Left ventricle myocardium superior (tissue), 1 donor: Measurements from ENCODE around the gene PLCB4. TPM values are rescaled to one million over a fixed set of nuclear protein-coding genes. Genes with fewer than 3 reads are reported as not detected.
"Not testable (repeated sequence)": the region's sequence is repeated elsewhere in the genome, so short reads cannot be mapped to it uniquely, and the experiment has no call there.

Experiments used
- ATAC-seq: fragments of 200-7000 bp; cut with Tn5 transposase; one replicate; pipeline ENCODE4 v1.9.1; 2020; ENCODE audit warnings: mild to moderate bottlenecking, moderate library complexity
- DNase-seq: peaks from one replicate; pipeline ENCODE4 v3.0.0-alpha.2; 2020
- intact Hi-C: fragments of 100-400 bp; cut with micrococcal nuclease; formaldehyde crosslinking; loops from one replicate; pipeline ENCODE4 v1.11.0; 2022
- total RNA-seq: library from RNA; stranded (reverse); fragmentation: NEBNext Ultra II Directional; extraction: Animal tissue kit (Norgen Biotek cat#: 25700); gene quantifications from one replicate; pipeline ENCODE4 v1.2.1, GENCODE V29; 2021
- donor health status: DM: no; HTN: yes; CAD: no; lungs with severe emphysema.

PLCB4 gene
- total RNA-seq, 1 donor from 2014 or later, result 29.1 TPM

GRCh38 chr20:9130521-9130920 is 61.6 kb downstream of the PLCB4 start:
- no peak for DNase-seq
- peak; percentile 62 for ATAC-seq
- intact Hi-C loops, result no loop called here

DNA sequence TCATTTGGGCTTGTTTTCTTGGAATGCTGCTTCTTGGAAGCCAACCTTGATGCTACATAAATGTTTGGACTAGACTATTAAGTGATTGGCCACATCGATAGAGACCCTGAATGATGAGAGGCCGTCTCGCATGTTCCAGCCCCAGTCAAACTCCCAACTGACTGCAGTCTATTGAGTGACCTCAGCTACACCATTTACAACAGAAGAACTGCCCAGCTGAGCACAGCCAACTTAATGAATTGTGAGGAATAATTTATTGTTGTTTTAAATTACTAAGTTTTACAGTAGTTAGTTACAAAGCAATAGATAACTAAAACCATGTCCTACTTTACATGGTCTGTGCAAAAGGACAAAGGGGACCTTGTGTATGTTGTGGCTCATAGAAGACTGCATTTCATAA is 63.0 kb downstream of the PLCB4 start:
- no peak for DNase-seq
- intact Hi-C loops, result no loop called here
- ATAC-seq, result no peak

- ATAC-seq, result no peak
- no peak for DNase-seq
- intact Hi-C loops, result no loop called here
Observed at GRCh38 chr20:9134346-9134745, 65.5 kb downstream of the PLCB4 start.

DNA sequence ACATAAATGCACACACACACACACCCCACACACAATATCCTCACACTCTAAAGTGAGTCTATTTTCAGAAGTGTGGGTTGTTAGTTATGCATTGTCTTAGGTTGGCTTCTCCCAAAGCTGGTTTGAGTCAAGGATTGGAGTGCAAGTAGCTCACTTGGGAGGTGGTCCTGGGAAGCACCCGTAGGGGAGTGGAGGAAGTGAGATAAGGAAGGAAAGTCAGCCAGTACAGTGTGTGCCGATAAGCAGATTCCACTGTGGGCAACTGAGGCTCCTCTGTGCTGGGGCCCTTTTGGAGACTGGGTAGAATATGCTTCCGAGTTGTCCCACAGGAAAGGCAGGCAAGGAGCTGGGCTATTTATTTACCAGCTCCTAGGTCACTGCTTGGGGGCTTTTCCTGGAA is 67.2 kb downstream of the PLCB4 start:
- DNase-seq (no peak), ATAC-seq (peak; percentile 53)
- intact Hi-C loops, result no loop called here

- intact Hi-C loops, result no loop called here
- DNase-seq (no peak), ATAC-seq (no peak)
Observed at GRCh38 chr20:9137001-9137400, 68.1 kb downstream of the PLCB4 start.

DNA sequence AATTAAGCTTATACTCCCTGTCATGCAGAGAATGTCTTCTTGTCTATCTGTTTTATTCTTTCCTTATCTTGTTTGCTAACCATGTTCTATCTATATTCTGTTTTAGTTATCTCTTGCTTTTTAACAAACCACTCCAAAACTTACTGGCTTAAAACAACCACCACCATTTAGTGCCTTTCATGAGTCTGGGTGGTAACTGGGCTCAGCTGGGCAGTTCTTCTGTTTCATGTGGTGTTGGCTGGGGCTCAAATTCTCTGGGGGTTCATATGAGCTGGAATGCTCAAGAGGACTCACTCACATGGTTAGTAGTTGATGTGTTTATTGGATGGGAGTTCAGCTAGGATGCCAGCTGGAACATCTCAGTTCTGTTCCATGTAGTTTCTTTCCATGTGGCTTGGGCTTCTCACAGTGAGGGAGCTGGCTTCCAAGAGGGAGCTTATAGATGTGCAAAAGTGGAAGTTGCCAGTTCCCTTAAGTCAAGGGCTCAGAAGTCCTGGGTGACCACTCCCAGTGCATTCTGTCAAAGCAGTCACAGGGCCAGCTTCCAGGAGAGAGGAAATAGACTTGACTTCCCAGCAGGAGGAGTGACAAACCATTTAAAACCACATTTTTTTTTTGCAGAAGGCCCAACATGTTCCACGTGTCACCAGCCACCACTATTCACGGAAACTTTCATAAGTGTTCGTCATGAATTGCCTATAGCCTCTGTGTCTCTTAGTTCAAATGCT is 70.4 kb downstream of the PLCB4 start:
- no peak for DNase-seq
- peak; percentile 40 for ATAC-seq
- intact Hi-C loops, result no loop called here

GRCh38 chr20:9140162-9140760 is 71.4 kb downstream of the PLCB4 start:
- no peak for ATAC-seq
- DNase-seq, result no peak
- intact Hi-C loops, result no loop called here

GRCh38 chr20:9141070-9141469 is 72.2 kb downstream of the PLCB4 start:
- intact Hi-C loops, result no loop called here
- ATAC-seq (no peak), DNase-seq (no peak)

GRCh38 chr20:9141921-9142320 is 73.0 kb downstream of the PLCB4 start:
- DNase-seq, result no peak
- intact Hi-C loops, result no loop called here
- ATAC-seq, result no peak

DNA sequence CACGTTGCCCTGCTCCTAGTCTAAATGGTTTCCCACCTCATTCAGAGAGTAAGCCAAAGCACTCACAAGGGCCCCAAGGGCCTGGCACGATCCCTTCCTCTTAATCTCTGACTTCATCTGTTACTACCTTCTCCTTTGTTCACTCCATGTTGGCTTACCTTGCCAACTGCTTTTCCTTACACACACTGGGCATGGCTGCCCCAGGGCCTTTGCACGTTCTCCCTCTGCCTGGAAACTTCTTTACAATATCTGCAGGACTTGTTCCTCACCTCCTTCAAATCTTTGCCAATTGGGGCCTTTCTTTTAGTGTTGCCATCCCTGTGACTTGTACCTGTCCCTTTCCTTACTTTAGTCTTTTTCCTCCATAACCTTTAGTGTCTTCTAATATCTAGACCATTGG is 73.9 kb downstream of the PLCB4 start:
- intact Hi-C loops, result no loop called here
- ATAC-seq (no peak), DNase-seq (no peak)

- intact Hi-C loops, result no loop called here
- DNase-seq (no peak), ATAC-seq (no peak)
Observed at GRCh38 chr20:9143926-9144325, 75.0 kb downstream of the PLCB4 start.

GRCh38 chr20:9144643-9145042 is 75.8 kb downstream of the PLCB4 start:
- intact Hi-C loops, result no loop called here
- DNase-seq (no peak), ATAC-seq (peak; percentile 28)

- intact Hi-C loops, result no loop called here
- DNase-seq, result no peak
- ATAC-seq, result no peak
Observed at GRCh38 chr20:9145142-9145541, 76.3 kb downstream of the PLCB4 start.

DNA sequence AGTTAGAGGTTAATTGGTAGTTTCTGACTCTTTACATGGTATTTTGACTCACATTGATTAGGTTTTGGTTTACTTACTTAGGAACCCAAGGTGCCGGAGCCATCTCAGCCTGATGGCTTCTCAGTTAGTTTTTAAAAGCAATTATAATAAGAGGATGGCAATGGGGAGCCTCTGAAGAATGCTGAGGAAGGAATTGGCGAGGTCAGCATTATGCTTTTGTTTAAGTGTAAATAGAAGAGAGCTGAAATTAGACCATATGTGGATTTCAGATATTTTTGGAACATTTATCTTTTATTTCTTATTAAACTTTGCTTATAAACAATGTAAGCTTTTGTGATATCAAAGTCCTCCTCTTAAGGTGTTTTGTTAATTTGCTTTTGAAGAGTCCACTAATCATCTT is 77.8 kb downstream of the PLCB4 start:
- intact Hi-C loops, result no loop called here
- DNase-seq, result no peak
- ATAC-seq, result no peak

- ATAC-seq (peak; percentile 52), DNase-seq (no peak)
- intact Hi-C loops, result no loop called here
Observed at GRCh38 chr20:9147547-9148024, 78.7 kb downstream of the PLCB4 start.

DNA sequence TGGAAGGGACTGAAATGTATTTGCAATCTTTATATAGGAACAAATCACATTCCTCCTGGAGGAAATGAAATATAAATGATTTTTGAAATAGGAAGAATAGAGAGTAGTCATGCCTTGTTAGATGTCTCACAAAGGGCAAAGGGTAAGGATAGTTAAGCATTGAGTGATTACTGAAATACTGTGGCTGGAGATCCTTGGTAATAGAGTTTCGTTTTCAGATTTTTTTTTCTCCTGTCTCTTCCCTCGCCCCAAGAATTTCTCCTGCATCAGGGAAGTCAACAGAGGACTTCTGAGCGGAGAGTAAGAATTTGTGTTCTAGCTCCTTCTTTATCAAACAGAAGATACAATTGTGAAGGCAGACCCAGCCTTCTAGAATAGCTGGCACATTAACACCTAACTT is 79.4 kb downstream of the PLCB4 start:
- no peak for ATAC-seq
- DNase-seq, result no peak
- intact Hi-C loops, result no loop called here

DNA sequence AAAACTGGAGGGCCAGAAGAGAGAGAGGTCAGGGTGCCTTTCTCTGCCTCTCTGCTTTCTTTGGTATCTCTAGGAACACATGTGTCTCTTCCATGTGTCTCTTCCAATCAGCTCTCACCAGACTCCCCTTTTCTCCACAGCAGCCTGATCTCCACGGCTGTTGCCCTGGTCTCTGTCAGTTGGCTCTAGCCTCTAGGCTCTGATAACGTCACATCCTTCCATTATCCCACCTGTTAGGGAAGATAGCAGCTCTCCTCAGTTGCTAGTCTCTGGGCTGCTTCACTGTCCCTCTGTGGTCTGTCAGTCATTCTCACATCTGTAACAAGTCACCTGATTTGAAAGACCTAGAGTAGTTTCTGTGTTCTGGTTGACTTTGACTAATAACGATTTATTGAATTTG is 80.2 kb downstream of the PLCB4 start:
- intact Hi-C loops, result no loop called here
- ATAC-seq (no peak), DNase-seq (no peak)

DNA sequence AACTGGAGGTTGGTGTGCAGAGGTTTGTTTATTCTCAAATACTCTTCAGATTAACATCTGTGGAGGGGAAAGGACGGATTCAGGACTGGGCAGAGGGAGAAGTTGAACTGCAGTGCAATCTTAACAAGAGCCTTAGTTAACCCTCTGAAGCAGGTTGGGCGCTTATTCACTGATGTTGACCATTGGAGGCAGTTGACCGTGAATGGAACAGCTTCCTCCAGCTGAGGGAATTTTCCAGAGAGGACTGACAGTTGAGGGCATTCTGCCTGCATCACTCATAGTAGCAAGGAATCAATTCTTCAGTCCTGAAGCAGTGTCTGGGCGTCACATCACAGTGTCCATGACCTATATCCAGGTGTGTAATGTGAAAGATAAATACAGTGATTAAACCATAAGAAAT is 80.9 kb downstream of the PLCB4 start:
- DNase-seq (no peak), ATAC-seq (no peak)
- intact Hi-C loops, result no loop called here

GRCh38 chr20:9150679-9151078 is 81.8 kb downstream of the PLCB4 start:
- intact Hi-C loops, result no loop called here
- DNase-seq, result no peak
- ATAC-seq, result no peak

DNA sequence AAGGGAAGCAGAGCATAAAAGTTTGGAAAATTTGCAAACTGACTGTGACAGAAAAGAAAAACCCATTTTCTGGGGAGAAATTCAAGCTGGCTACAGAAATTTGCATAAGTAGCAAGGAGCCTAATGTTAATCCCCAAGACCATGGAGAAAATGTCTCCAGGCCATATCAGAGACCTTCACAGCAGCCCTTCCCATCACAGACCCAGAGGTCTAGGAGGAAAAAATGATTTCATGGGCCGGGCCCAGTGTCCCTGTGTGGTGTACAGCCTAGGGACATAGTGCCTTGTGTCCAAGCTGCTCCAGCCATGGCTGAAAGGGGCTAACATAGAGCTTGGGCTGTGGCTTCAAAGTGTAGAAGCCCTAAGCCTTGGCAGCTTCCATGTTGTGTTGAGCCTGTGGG is 83.3 kb downstream of the PLCB4 start:
- DNase-seq, ATAC-seq, intact Hi-C loops: not testable (repeated sequence)

GRCh38 chr20:9154464-9155024 is 85.7 kb downstream of the PLCB4 start:
- DNase-seq (no peak), ATAC-seq (no peak)
- intact Hi-C loops, result no loop called here
